WERI-Rb-1 (cell line): Measurements from ENCODE around the gene ADAMTS8.

Experiments used
- DNase-seq: peaks from one replicate; pipeline ENCODE4 v3.0.0-alpha.2; 2020
- H3K27ac ChIP-seq: fragments of 250-450 bp; sonication (Bioruptor Pico); 2 replicates; pipeline ENCODE4 v1.5.1; 2020; ENCODE audit warnings: mild to moderate bottlenecking, moderate library complexity
- H3K27me3 ChIP-seq: fragments of 250-450 bp; sonication (Bioruptor Pico); 2 replicates; pipeline ENCODE4 v1.5.1; 2021; ENCODE audit warnings: mild to moderate bottlenecking, low read depth, moderate library complexity; ENCODE audit not compliant: insufficient read depth, severe bottlenecking
- H3K36me3 ChIP-seq: fragments of 250-450 bp; sonication (Bioruptor Pico); 2 replicates; pipeline ENCODE4 v1.5.1; 2020; ENCODE audit warnings: mild to moderate bottlenecking, moderate library complexity
- H3K4me3 ChIP-seq: 2 replicates; pipeline ENCODE4 v1.5.1; 2011; ENCODE audit warnings: low read depth, mild to moderate bottlenecking, control low read depth, low read length
- H3K9me3 ChIP-seq: fragments of 250-450 bp; sonication (Bioruptor Pico); 2 replicates; pipeline ENCODE4 v1.5.1; 2021; ENCODE audit warnings: mild to moderate bottlenecking, moderate library complexity; ENCODE audit not compliant: severe bottlenecking
- TF ChIP-seq, protein P1 (sequence below): IDR thresholded peaks from 2 replicates; pipeline ENCODE4 v1.5.1; 2011; ENCODE audit warnings: low read depth, mild to moderate bottlenecking, control low read depth, inconsistent platforms, low read length

Gene ADAMTS8

DNA sequence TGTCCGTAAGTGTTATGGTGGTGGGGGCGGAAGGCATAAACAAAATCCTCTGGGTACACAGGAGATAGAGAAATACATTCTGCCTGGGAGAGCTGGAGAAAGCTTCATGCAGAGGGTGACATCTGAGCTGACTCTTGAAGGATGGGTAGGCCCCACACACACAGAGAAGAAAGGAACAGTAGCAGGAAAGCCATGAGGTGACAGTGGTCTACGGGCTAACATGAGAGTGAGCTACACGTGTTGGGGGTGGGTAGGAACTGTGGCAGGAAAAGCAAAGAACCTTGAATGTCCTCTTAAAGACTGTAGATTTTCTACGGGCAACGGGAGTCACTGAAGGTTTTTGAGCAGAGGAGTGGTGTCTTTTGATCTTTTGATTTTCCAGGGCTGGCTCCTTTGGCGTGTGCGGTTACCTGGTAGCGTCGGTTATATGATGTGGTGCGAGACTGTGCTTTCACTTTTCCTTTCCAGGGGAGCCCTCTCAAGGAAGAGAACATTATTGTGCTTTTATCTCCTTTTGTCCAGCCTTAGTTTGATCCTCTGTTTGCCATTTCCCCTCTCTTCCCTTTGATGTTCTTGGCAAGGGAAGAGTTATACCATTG is 39.7 kb downstream of the ADAMTS8 start:
- H3K27me3 ChIP-seq = no peaks in the 10 kb centered on the region

GRCh38 chr11:130386056-130386455 is 42.4 kb downstream of the ADAMTS8 start:
- TF ChIP-seq, protein P1, sequence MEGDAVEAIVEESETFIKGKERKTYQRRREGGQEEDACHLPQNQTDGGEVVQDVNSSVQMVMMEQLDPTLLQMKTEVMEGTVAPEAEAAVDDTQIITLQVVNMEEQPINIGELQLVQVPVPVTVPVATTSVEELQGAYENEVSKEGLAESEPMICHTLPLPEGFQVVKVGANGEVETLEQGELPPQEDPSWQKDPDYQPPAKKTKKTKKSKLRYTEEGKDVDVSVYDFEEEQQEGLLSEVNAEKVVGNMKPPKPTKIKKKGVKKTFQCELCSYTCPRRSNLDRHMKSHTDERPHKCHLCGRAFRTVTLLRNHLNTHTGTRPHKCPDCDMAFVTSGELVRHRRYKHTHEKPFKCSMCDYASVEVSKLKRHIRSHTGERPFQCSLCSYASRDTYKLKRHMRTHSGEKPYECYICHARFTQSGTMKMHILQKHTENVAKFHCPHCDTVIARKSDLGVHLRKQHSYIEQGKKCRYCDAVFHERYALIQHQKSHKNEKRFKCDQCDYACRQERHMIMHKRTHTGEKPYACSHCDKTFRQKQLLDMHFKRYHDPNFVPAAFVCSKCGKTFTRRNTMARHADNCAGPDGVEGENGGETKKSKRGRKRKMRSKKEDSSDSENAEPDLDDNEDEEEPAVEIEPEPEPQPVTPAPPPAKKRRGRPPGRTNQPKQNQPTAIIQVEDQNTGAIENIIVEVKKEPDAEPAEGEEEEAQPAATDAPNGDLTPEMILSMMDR = no peak
- Histone ChIP-seq H3K4me3 (no peak overlapping the region), H3K27me3 (no peaks in the 10 kb centered on the region), H3K9me3 (no peaks in the 10 kb centered on the region), H3K36me3 (no peaks in the 10 kb centered on the region), H3K27ac (no peak overlapping the region)
- DNase-seq = no peak

More for the DNA sequence above, 39.7 kb downstream of the ADAMTS8 start:
- Histone ChIP-seq H3K4me3 (no peak overlapping the region), H3K9me3 (no peaks in the 10 kb centered on the region), H3K36me3 (no peaks in the 10 kb centered on the region), H3K27ac (no peak overlapping the region)
- no peak for DNase-seq
- TF ChIP-seq, protein P1 = no peak

DNA sequence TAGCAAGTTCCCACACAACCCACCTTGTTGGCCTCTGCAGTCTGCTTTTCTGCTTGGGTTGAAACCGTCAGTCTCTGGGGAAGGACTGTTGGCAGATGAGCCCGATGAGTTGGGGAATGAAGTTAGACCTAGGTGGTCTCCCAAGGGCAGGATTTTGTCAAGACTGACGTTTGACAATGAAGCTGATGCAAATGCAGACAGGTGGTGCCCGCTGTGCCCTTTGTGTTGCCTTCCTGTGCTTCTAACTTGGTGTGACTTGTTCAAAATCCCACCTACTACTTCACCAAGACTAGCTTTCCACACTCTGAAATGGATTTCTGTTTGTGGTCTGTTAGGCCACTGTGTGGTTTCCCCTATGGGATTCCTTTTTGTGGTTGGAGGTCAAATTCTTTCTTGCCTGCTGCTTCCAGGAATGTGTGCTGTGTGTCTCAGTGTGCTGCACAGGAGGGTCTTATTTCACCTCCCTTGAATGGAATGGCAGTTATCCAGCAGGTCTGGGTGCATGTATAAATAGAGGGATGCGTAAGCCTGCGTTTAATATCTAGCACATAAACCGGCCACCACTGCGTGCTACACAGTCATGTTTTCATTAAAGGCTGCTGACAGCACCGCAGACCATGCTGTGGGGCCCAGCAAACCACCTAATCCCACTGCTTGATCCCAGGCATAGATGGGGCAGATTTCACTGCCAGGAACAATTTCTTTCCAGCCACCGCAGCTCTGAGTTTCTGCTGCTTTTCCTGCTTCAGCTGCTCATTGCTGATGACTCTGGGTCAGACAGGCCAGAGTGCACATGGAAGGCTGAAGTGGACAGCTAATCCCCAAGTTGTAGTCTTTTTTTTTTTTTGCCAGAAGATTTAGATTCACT is 44.8 kb downstream of the ADAMTS8 start:
- Histone ChIP-seq H3K27ac (no peak overlapping the region), H3K27me3 (no peaks in the 10 kb centered on the region), H3K36me3 (no peaks in the 10 kb centered on the region), H3K4me3 (no peak overlapping the region), H3K9me3 (no peaks in the 10 kb centered on the region)
- DNase-seq = peak; percentile 10
- TF ChIP-seq, protein P1 = no peak

GRCh38 chr11:130381317-130381716 is 47.1 kb downstream of the ADAMTS8 start:
- H3K27me3 ChIP-seq = no peaks in the 10 kb centered on the region
- no peak for DNase-seq
- H3K9me3 ChIP-seq = no peaks in the 10 kb centered on the region
- H3K36me3 ChIP-seq = no peaks in the 10 kb centered on the region
- TF ChIP-seq, protein P1 = no peak
- no peak overlapping the region for H3K4me3 ChIP-seq
- H3K27ac ChIP-seq = no peak overlapping the region

GRCh38 chr11:130380778-130381177 is 47.6 kb downstream of the ADAMTS8 start:
- no peak for DNase-seq
- TF ChIP-seq, protein P1 = no peak
- no peaks in the 10 kb centered on the region for H3K27me3 ChIP-seq

More at GRCh38 chr11:130380778-130381177, 47.6 kb downstream of the ADAMTS8 start:
- H3K27ac ChIP-seq = no peak overlapping the region
- no peaks in the 10 kb centered on the region for H3K36me3 ChIP-seq
- H3K9me3 ChIP-seq = no peaks in the 10 kb centered on the region
- no peak overlapping the region for H3K4me3 ChIP-seq
